ENCODE results near the gene TJP3.
A peak's percentile ranks its signal among the peaks of the same experiment; 100 is the strongest.
"Not testable (repeated sequence)": the region's sequence is repeated elsewhere in the genome, so short reads cannot be mapped to it uniquely, and the experiment has no call there.

TJP3 gene

GRCh38 chr19:3760871-3761361 is 52.7 kb downstream of the TJP3 start:
- no peak for TF ChIP-seq CTCF (IDR thresholded peaks at IDR 0.05; ENCODE audit: borderline replicate concordance, insufficient read depth, low read depth, low read length)
- H3K4me3 ChIP-seq (ENCODE audit: low read depth, low read length), result peak overlapping the region; percentile 73

- peak; percentile 74 for TF ChIP-seq CTCF (IDR thresholded peaks at IDR 0.05; ENCODE audit: borderline replicate concordance, insufficient read depth, low read depth, low read length)
- peak within 1 kb of the TSS; percentile 73 for H3K4me3 ChIP-seq (ENCODE audit: low read depth, low read length)
These were observed 53.4 kb downstream of the TJP3 start, which contains the start of gene APBA3 for GRCh38 chr19:3761382-3762129. APBA3 (minus strand) TSS chr19:3761692; CDS start chr19:3760264, 1,428 bp downstream.

GRCh38 chr19:3762130-3762473 is 53.9 kb downstream of the TJP3 start:
- no peak for TF ChIP-seq CTCF (IDR thresholded peaks at IDR 0.05; ENCODE audit: borderline replicate concordance, insufficient read depth, low read depth, low read length)
- H3K4me3 ChIP-seq (ENCODE audit: low read depth, low read length), result no peak overlapping the region

GRCh38 chr19:3762501-3763459 is 54.6 kb downstream of the TJP3 start, which contains the start of gene MRPL54:
MRPL54 (plus strand) TSS chr19:3762682; CDS start chr19:3762701, 19 bp downstream.
- peak within 1 kb of the TSS; percentile 73 for H3K4me3 ChIP-seq (ENCODE audit: low read depth, low read length)
- TF ChIP-seq CTCF (IDR thresholded peaks at IDR 0.05; ENCODE audit: borderline replicate concordance, insufficient read depth, low read depth, low read length), result no peak

GRCh38 chr19:3765121-3765520 is 56.9 kb downstream of the TJP3 start:
- no peak for TF ChIP-seq CTCF (IDR thresholded peaks at IDR 0.05; ENCODE audit: borderline replicate concordance, insufficient read depth, low read depth, low read length)
- no peak overlapping the region for H3K4me3 ChIP-seq (ENCODE audit: low read depth, low read length)

- H3K4me3 ChIP-seq (ENCODE audit: low read depth, low read length), result not testable (repeated sequence)
These were observed 57.6 kb downstream of the TJP3 start for GRCh38 chr19:3765757-3766156.

- TF ChIP-seq CTCF (IDR thresholded peaks at IDR 0.05; ENCODE audit: borderline replicate concordance, insufficient read depth, low read depth, low read length), result no peak
- no peak overlapping the region for H3K4me3 ChIP-seq (ENCODE audit: low read depth, low read length)
These were observed 58.3 kb downstream of the TJP3 start for GRCh38 chr19:3766520-3766919.

Measured in GM12875 (cell line).